ENCODE results near the gene PRKAB2. TPM values are rescaled to one million over a fixed set of nuclear protein-coding genes. Genes with fewer than 3 reads are reported as not detected.

PRKAB2 gene
- total and polyA plus RNA-seq, 9 of the 15 experiments (the other 6 are each of a cell fraction or from before 2014, with no cell fraction given), result 2.3 to 20.8 (median 7.9) TPM

DNA sequence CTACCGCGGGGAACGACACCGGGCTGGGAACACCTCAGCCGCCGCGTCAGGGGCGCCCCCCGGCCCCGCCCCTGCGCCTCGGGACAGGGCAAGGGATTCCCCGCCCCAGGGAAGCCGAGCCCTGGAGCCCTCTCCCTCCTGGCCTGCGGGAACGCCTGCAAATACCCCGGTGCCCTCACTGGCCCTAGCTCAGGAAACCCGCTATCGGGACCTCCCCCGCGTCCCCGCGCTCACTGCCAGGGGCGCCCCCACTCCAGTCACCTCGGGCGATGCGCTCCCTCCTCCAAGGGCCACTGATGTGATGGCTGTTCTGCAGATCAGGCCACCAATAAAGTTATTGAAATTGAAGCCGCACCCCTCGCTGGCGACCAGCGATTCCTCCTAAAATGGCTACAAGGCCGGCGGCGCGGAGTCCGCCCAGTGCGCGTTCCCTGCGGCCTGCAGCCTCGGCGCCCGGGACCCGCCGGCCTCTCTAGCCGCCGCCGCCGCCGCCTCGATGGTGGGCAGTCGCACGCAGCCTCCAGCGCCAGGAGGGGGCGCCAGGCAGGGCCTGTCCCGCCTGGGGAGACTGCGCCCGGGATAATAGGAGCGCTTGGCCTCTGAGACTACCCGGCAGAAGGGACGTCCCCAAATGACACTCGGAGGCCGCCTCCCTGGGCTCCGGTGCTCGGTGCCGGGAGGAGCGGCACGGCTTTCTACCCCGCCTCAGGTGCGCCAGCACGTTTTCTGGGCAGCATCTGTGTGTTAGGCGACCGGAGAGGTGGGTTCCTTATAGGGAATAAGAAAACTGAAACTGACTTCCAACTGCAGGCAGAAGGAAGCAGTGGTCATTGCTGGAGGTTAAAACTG, at the start of gene PRKAB2 (continued):
- TF ChIP-seq ZNF699 (CRISPR knock-in tag; IDR thresholded peaks at IDR 0.05; ENCODE audit: insufficient replicate concordance), result no peak
- TF ChIP-seq, protein P1, sequence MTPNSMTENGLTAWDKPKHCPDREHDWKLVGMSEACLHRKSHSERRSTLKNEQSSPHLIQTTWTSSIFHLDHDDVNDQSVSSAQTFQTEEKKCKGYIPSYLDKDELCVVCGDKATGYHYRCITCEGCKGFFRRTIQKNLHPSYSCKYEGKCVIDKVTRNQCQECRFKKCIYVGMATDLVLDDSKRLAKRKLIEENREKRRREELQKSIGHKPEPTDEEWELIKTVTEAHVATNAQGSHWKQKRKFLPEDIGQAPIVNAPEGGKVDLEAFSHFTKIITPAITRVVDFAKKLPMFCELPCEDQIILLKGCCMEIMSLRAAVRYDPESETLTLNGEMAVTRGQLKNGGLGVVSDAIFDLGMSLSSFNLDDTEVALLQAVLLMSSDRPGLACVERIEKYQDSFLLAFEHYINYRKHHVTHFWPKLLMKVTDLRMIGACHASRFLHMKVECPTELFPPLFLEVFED (CRISPR knock-in tag; conservative IDR thresholded peaks at IDR 0.05), result no peak
- peak in 1 of 2 experiments; percentile 67; a peak in 1 of 4 replicates for TF ChIP-seq HDAC1 (IDR thresholded peaks at IDR 0.05)
- no peak for TF ChIP-seq NFE2L1 (tag; IDR thresholded peaks at IDR 0.05; ENCODE audit: borderline replicate concordance, low read depth)
- no peak for TF ChIP-seq ZNF354B (CRISPR knock-in tag; IDR thresholded peaks at IDR 0.05)
- no peak for TF ChIP-seq MTA1 (IDR thresholded peaks at IDR 0.05; ENCODE audit: borderline replicate concordance)
- TF ChIP-seq, protein P2, sequence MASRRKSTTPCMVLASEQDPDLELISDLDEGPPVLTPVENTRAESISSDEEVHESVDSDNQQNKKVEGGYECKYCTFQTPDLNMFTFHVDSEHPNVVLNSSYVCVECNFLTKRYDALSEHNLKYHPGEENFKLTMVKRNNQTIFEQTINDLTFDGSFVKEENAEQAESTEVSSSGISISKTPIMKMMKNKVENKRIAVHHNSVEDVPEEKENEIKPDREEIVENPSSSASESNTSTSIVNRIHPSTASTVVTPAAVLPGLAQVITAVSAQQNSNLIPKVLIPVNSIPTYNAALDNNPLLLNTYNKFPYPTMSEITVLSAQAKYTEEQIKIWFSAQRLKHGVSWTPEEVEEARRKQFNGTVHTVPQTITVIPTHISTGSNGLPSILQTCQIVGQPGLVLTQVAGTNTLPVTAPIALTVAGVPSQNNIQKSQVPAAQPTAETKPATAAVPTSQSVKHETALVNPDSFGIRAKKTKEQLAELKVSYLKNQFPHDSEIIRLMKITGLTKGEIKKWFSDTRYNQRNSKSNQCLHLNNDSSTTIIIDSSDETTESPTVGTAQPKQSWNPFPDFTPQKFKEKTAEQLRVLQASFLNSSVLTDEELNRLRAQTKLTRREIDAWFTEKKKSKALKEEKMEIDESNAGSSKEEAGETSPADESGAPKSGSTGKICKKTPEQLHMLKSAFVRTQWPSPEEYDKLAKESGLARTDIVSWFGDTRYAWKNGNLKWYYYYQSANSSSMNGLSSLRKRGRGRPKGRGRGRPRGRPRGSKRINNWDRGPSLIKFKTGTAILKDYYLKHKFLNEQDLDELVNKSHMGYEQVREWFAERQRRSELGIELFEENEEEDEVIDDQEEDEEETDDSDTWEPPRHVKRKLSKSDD (conservative IDR thresholded peaks at IDR 0.05; ENCODE audit: low read length), result no peak
- peak; percentile 84 for TF ChIP-seq U2AF1 (optimal IDR thresholded peaks at IDR 0.05; ENCODE audit: low read depth, low read length)
- TF ChIP-seq FOXA3 (CRISPR knock-in tag; conservative IDR thresholded peaks at IDR 0.05 in 1 of 2, IDR thresholded peaks at IDR 0.05 in 1 of 2), result no peak
- 0 out of 2 replicates have a peak, but pooled peaks have one; percentile 35 for TF ChIP-seq CBX1 (IDR thresholded peaks at IDR 0.05; ENCODE audit: low read depth)
- TF ChIP-seq MYNN (IDR thresholded peaks at IDR 0.05), result no peak
- TF ChIP-seq MYNN (CRISPR knock-in tag; IDR thresholded peaks at IDR 0.05), result no peak
- TF ChIP-seq C11orf30 (IDR thresholded peaks at IDR 0.05; ENCODE audit: low read depth), result peak; percentile 47
- TF ChIP-seq ZNF324 (CRISPR knock-in tag; IDR thresholded peaks at IDR 0.05), result no peak
- 0 out of 4 replicates have a peak, but pooled peaks of 1 of the 2 experiments have one; percentile 27 for TF ChIP-seq CSDE1 (IDR thresholded peaks at IDR 0.05)
- TF ChIP-seq FUS (optimal IDR thresholded peaks at IDR 0.05; ENCODE audit: low read depth, low read length), result no peak
- peak; percentile 65; the same call in 1 of the 2 replicates for TF ChIP-seq ZNF197 (CRISPR knock-in tag; IDR thresholded peaks at IDR 0.05; ENCODE audit: low read depth)
- TF ChIP-seq HDGF (IDR thresholded peaks at IDR 0.05), result no peak
- no peak for TF ChIP-seq ZBTB17 (CRISPR knock-in tag; IDR thresholded peaks at IDR 0.05)
- TF ChIP-seq EGR1 (conservative IDR thresholded peaks at IDR 0.05), result peak; percentile 66
- 0 out of 2 replicates have a peak, but pooled peaks have one; percentile 17 for TF ChIP-seq NCOA6 (IDR thresholded peaks at IDR 0.05)
- no peak for TF ChIP-seq PHB (CRISPR knock-in tag; IDR thresholded peaks at IDR 0.05)
- TF ChIP-seq, protein P3, sequence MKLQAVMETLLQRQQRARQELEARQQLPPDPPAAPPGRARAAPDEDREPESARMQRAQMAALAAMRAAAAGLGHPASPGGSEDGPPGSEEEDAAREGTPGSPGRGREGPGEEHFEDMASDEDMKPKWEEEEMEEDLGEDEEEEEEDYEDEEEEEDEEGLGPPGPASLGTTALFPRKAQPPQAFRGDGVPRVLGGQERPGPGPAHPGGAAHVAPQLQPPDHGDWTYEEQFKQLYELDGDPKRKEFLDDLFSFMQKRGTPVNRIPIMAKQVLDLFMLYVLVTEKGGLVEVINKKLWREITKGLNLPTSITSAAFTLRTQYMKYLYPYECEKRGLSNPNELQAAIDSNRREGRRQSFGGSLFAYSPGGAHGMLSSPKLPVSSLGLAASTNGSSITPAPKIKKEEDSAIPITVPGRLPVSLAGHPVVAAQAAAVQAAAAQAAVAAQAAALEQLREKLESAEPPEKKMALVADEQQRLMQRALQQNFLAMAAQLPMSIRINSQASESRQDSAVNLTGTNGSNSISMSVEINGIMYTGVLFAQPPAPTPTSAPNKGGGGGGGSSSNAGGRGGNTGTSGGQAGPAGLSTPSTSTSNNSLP (IDR thresholded peaks at IDR 0.05; ENCODE audit: borderline replicate concordance, low read depth, low read length), result peak; percentile 58; the same call in 1 of the 2 replicates
- no peak for TF ChIP-seq SMAD3 (CRISPR knock-in tag; conservative IDR thresholded peaks at IDR 0.05)
